Astrocyte (in vitro differentiated cells and primary cell): ENCODE results near the gene ATXN7L1. TPM values are rescaled to one million over a fixed set of nuclear protein-coding genes. Genes with fewer than 3 reads are reported as not detected.

Experiments
- DNase-seq: peaks from one replicate; pipeline ENCODE4 v3.0.0-alpha.2; 2010; ENCODE audit warnings: low read depth
- FAIRE-seq: peaks from 2 replicates; lab custom pipeline; 2011; peaks lifted over from hg19 to GRCh38; lab: Jason Lieb, UNC
- H2AFZ ChIP-seq: 2 replicates; pipeline ENCODE4 v1.6.0; 2012; ENCODE audit warnings: low read depth, low read length, inconsistent platforms
- H3K27ac ChIP-seq: 2 replicates; pipeline ENCODE4 v1.5.1; 2011; ENCODE audit warnings: low read depth, low read length, inconsistent platforms
- H3K27me3 ChIP-seq: 2 replicates; pipeline ENCODE4 v1.6.0; 2011; ENCODE audit warnings: low read length, inconsistent platforms; ENCODE audit not compliant: insufficient read depth
- H3K36me3 ChIP-seq: 2 replicates; pipeline ENCODE4 v1.5.1; 2011; ENCODE audit warnings: low read length, inconsistent platforms; ENCODE audit not compliant: insufficient read depth
- H3K4me1 ChIP-seq: 2 replicates; pipeline ENCODE4 v1.5.1; 2011; ENCODE audit warnings: low read length, inconsistent platforms; ENCODE audit not compliant: insufficient read depth
- H3K4me2 ChIP-seq: 2 replicates; pipeline ENCODE4 v1.6.0; 2012; ENCODE audit warnings: low read length, inconsistent platforms
- H3K4me3 ChIP-seq: 2 replicates; pipeline ENCODE4 v1.5.1; 2011; ENCODE audit warnings: low read depth, mild to moderate bottlenecking, low read length, inconsistent platforms; ENCODE audit not compliant: insufficient read depth
- H3K79me2 ChIP-seq: 2 replicates; pipeline ENCODE4 v1.6.0; 2012; ENCODE audit warnings: mild to moderate bottlenecking, low read length, inconsistent platforms; ENCODE audit not compliant: insufficient read depth
- H3K9ac ChIP-seq: 2 replicates; pipeline ENCODE4 v1.6.0; 2012; ENCODE audit warnings: mild to moderate bottlenecking, low read length, inconsistent platforms
- H3K9me3 ChIP-seq: 2 replicates; pipeline ENCODE4 v1.5.1; 2012; ENCODE audit warnings: low read depth, mild to moderate bottlenecking, low read length, inconsistent platforms; ENCODE audit not compliant: insufficient read depth
- H4K20me1 ChIP-seq: 2 replicates; pipeline ENCODE4 v1.6.0; 2012; ENCODE audit warnings: low read length, inconsistent platforms; ENCODE audit not compliant: insufficient read depth
- H3K27ac Mint-ChIP-seq: one replicate; pipeline ENCODE4 v1.8.0; 2021; ENCODE audit warnings: mild to moderate bottlenecking, mixed read lengths; ENCODE audit not compliant: unreplicated experiment
- H3K27me3 Mint-ChIP-seq: one replicate; pipeline ENCODE4 v1.8.0; 2021; ENCODE audit warnings: low read depth, mixed read lengths; ENCODE audit not compliant: unreplicated experiment
- H3K36me3 Mint-ChIP-seq: one replicate; pipeline ENCODE4 v1.8.0; 2021; ENCODE audit warnings: low read depth, mixed read lengths; ENCODE audit not compliant: unreplicated experiment
- H3K4me1 Mint-ChIP-seq: one replicate; pipeline ENCODE4 v1.8.0; 2021; ENCODE audit warnings: low read depth, mixed read lengths; ENCODE audit not compliant: unreplicated experiment
- H3K4me3 Mint-ChIP-seq: one replicate; pipeline ENCODE4 v1.8.0; 2021; ENCODE audit warnings: mild to moderate bottlenecking, moderate library complexity, mixed read lengths; ENCODE audit not compliant: unreplicated experiment
- H3K9me3 Mint-ChIP-seq: one replicate; pipeline ENCODE4 v1.8.0; 2021; ENCODE audit warnings: mild to moderate bottlenecking, mixed read lengths; ENCODE audit not compliant: unreplicated experiment
- CTCF ChIP-seq: IDR thresholded peaks from 2 replicates; pipeline ENCODE4 v1.5.1; 2011; ENCODE audit warnings: low read depth, mild to moderate bottlenecking, inconsistent platforms, low read length, moderate library complexity; ENCODE audit not compliant: insufficient read depth
- EZH2 ChIP-seq: IDR thresholded peaks from 2 replicates; pipeline ENCODE4 v1.6.1; 2012; ENCODE audit warnings: mild to moderate bottlenecking, low read length, inconsistent platforms; ENCODE audit not compliant: insufficient read depth
- total RNA-seq: library from RNA; stranded (reverse); gene quantifications from 2 replicates; pipeline ENCODE4 v1.2.1, GENCODE V29; 2021

ATXN7L1 gene
- total RNA-seq, 1 donor from 2014 or later: 7.6 TPM

DNA sequence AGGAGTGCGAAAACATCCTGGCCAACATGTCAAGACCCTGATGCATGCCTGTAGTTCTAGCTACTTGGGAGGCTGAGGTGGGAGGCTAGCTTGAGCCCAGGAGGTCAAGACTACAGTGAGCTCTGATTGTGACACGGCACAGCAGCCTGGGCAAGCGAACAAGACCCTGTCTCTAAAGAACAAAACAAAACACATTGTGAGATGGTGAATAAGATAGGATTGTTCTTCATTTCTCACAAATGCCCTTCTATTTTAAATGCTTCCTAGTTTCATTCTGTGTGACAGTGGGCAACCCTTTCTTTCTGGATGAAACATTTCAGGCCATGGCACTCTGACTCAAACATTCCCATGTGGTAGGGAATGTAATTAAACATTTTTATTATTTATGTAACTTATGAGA, 308.6 kb downstream of the ATXN7L1 start:
- FAIRE-seq: no peak
- H3K4me1 Mint-ChIP-seq: no peaks in the 10 kb centered on the region

DNA sequence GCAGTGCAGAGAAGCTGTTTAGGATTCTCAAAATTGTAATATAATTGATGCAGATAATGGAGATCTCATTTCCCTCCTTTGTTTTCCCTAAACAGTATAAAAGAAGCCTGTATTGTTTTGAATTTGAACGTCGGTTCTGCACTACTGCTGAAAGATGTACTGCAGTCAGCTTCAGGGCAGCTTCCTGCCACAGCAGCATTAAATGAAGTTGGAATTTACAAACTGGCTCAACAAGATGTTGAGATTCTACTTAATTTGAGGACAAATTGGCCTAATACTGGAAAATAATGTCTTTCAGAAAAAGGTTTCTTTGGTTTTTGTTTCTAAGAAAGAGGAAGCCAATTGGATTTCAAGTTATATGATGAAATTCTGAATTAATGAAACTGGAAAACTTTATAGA, 309.4 kb downstream of the ATXN7L1 start:
- Histone ChIP-seq H3K27me3 (no peaks in the 10 kb centered on the region), H3K9me3 (no peaks in the 10 kb centered on the region), H3K9ac (no peak overlapping the region), H3K4me2 (no peak overlapping the region), H2AFZ (no peak overlapping the region), H3K4me1 (no peaks in the 10 kb centered on the region), H3K27ac (no peak overlapping the region), H4K20me1 (no peaks in the 10 kb centered on the region), H3K36me3 (peaks cover 35% of the 10 kb centered on the region), H3K79me2 (no peaks in the 10 kb centered on the region), H3K4me3 (no peak overlapping the region)
- no peak overlapping the region for H3K4me3 Mint-ChIP-seq
- no peaks in the 10 kb centered on the region for H3K27me3 Mint-ChIP-seq
- peaks cover 7% of the 10 kb centered on the region for H3K36me3 Mint-ChIP-seq
- TF ChIP-seq EZH2 (no peak), CTCF (no peak)
- no peaks in the 10 kb centered on the region for H3K4me1 Mint-ChIP-seq
- H3K27ac Mint-ChIP-seq: no peak overlapping the region
- H3K9me3 Mint-ChIP-seq: no peaks in the 10 kb centered on the region
- FAIRE-seq (no peak), DNase-seq (no peak)

More for the DNA sequence above, 308.6 kb downstream of the ATXN7L1 start:
- H3K9ac ChIP-seq: no peak overlapping the region
- no peaks in the 10 kb centered on the region for H3K9me3 ChIP-seq
- no peaks in the 10 kb centered on the region for H3K27me3 Mint-ChIP-seq
- no peak overlapping the region for H3K4me2 ChIP-seq
- DNase-seq: no peak
- H3K27ac ChIP-seq: no peak overlapping the region
- H3K36me3 Mint-ChIP-seq: peaks cover 3% of the 10 kb centered on the region
- TF ChIP-seq CTCF (no peak), EZH2 (no peak)
- H3K27me3 ChIP-seq: no peaks in the 10 kb centered on the region
- H3K27ac Mint-ChIP-seq: no peak overlapping the region
- H3K36me3 ChIP-seq: peaks cover 35% of the 10 kb centered on the region
- H3K4me3 Mint-ChIP-seq: no peak overlapping the region
- no peaks in the 10 kb centered on the region for H3K79me2 ChIP-seq
- H3K4me3 ChIP-seq: no peak overlapping the region
- no peak overlapping the region for H2AFZ ChIP-seq
- H3K4me1 ChIP-seq: no peaks in the 10 kb centered on the region
- no peaks in the 10 kb centered on the region for H3K9me3 Mint-ChIP-seq
- H4K20me1 ChIP-seq: no peaks in the 10 kb centered on the region

DNA sequence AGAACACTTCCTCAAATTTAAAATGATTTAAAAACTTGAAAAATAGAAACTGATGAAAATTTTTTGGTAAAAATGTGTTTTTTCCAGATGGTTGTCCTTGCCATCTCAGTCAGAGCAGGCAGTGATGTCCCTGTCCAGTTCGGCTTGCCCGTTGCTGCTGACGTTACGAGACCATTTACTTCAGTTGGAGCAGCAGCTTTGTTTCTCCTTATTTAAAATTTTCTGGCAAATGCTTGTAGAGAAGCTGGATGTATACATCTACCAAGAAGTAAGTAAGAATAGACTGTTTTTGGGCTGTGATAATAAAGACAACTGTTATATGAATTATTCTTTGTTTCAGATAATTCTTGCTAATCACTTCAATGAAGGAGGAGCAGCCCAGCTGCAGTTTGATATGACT, 311.2 kb downstream of the ATXN7L1 start:
- Histone ChIP-seq H3K4me1 (no peaks in the 10 kb centered on the region), H3K4me3 (no peak overlapping the region), H3K36me3 (peaks cover 35% of the 10 kb centered on the region), H3K27ac (no peak overlapping the region), H4K20me1 (peaks cover 1% of the 10 kb centered on the region), H3K4me2 (no peak overlapping the region), H3K9me3 (no peaks in the 10 kb centered on the region), H3K9ac (no peak overlapping the region), H2AFZ (no peak overlapping the region), H3K79me2 (no peaks in the 10 kb centered on the region), H3K27me3 (no peaks in the 10 kb centered on the region)
- H3K36me3 Mint-ChIP-seq: peaks cover 8% of the 10 kb centered on the region
- TF ChIP-seq CTCF (no peak), EZH2 (no peak)
- H3K4me1 Mint-ChIP-seq: no peaks in the 10 kb centered on the region
- FAIRE-seq: no peak
- DNase-seq: no peak
- H3K9me3 Mint-ChIP-seq: no peaks in the 10 kb centered on the region
- no peaks in the 10 kb centered on the region for H3K27me3 Mint-ChIP-seq
- no peak overlapping the region for H3K27ac Mint-ChIP-seq
- H3K4me3 Mint-ChIP-seq: no peak overlapping the region
